Measurements from ENCODE around the gene CD5L. TPM values are rescaled to one million over a fixed set of nuclear protein-coding genes. Genes with fewer than 3 reads are reported as not detected.

CD5L gene
- total RNA-seq, 1 donor from 2014 or later = not detected

- Mint-ChIP-seq H3K4me1 (ENCODE audit: low read depth) (no peaks in the 10 kb centered on the region), H3K9me3 (ENCODE audit: low read depth) (no peaks in the 10 kb centered on the region), H3K4me3 (ENCODE audit: low read depth) (no peak overlapping the region), H3K27me3 (peaks cover 9% of the 10 kb centered on the region), H3K27ac (no peak overlapping the region), H3K36me3 (ENCODE audit: insufficient read depth) (no peaks in the 10 kb centered on the region)
- no peak for DNase-seq (ENCODE audit: low spot score, unreplicated experiment)
- TF ChIP-seq, protein P1, sequence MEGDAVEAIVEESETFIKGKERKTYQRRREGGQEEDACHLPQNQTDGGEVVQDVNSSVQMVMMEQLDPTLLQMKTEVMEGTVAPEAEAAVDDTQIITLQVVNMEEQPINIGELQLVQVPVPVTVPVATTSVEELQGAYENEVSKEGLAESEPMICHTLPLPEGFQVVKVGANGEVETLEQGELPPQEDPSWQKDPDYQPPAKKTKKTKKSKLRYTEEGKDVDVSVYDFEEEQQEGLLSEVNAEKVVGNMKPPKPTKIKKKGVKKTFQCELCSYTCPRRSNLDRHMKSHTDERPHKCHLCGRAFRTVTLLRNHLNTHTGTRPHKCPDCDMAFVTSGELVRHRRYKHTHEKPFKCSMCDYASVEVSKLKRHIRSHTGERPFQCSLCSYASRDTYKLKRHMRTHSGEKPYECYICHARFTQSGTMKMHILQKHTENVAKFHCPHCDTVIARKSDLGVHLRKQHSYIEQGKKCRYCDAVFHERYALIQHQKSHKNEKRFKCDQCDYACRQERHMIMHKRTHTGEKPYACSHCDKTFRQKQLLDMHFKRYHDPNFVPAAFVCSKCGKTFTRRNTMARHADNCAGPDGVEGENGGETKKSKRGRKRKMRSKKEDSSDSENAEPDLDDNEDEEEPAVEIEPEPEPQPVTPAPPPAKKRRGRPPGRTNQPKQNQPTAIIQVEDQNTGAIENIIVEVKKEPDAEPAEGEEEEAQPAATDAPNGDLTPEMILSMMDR (IDR thresholded peaks at IDR 0.05; ENCODE audit: unreplicated experiment) = no peak
Observed at GRCh38 chr1:157820299-157820698, 21.3 kb downstream of the CD5L start.

DNA sequence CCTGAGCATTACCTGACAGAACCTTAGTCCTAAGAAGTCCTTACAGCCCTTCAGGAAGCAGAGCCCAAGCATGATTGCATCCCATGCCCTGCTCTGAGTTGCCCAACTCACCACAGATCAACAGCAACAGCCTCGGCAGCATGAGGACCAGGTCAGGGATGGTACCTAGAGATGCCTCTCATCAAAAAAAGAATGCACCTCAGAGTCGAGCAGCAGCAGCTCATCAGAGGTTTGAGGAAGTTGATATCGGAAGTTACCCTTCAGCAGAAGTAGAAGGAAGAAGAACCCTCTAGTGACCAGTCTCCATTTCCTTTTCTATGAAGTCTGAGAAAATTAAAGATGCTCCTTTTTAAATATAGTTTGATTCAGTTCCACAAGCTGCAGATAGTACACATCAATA is 21.7 kb downstream of the CD5L start, which contains the start of gene FCRL1:
FCRL1 (minus strand) TSS at position 225 of the 400 bp plus-strand sequence; CDS start at position 142, 83 bp downstream.
- DNase-seq (ENCODE audit: low spot score, unreplicated experiment) = no peak
- TF ChIP-seq, protein P1 (IDR thresholded peaks at IDR 0.05; ENCODE audit: unreplicated experiment) = no peak
- Mint-ChIP-seq H3K36me3 (ENCODE audit: insufficient read depth) (no peaks in the 10 kb centered on the region), H3K9me3 (ENCODE audit: low read depth) (no peaks in the 10 kb centered on the region), H3K4me1 (ENCODE audit: low read depth) (no peaks in the 10 kb centered on the region), H3K4me3 (ENCODE audit: low read depth) (no peak within 1 kb of the TSS), H3K27me3 (peaks cover 10% of the 10 kb centered on the region), H3K27ac (no peak within 1 kb of the TSS)

- H3K36me3 Mint-ChIP-seq (ENCODE audit: insufficient read depth) = no peaks in the 10 kb centered on the region
- no peaks in the 10 kb centered on the region for H3K4me1 Mint-ChIP-seq (ENCODE audit: low read depth)
- H3K27ac Mint-ChIP-seq = no peak overlapping the region
- no peak overlapping the region for H3K4me3 Mint-ChIP-seq (ENCODE audit: low read depth)
- DNase-seq (ENCODE audit: low spot score, unreplicated experiment) = no peak
- peaks cover 10% of the 10 kb centered on the region for H3K27me3 Mint-ChIP-seq
- no peaks in the 10 kb centered on the region for H3K9me3 Mint-ChIP-seq (ENCODE audit: low read depth)
- TF ChIP-seq, protein P1 (IDR thresholded peaks at IDR 0.05; ENCODE audit: unreplicated experiment) = no peak
Observed at GRCh38 chr1:157819215-157819614, 22.4 kb downstream of the CD5L start.

DNA sequence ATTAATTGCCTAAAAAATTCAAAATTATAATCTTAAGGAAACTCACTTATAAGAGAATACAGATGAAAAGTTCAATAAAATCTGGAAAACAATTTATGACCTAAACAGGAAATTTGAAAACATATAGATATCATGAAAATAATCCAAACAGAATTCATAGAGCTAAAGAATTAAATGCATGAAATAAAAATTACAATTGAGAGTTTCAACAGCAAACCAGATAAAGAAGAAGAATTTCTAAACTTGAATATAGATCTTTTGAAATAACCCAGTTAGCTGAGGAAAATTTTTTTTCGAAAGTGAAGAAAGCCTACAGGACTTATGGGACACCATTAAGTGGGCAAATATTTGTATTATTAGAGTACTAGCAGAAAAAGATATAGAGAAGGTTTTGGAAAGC is 28.3 kb downstream of the CD5L start:
- H3K4me1 Mint-ChIP-seq (ENCODE audit: low read depth) = no peaks in the 10 kb centered on the region
- TF ChIP-seq, protein P1 (IDR thresholded peaks at IDR 0.05; ENCODE audit: unreplicated experiment) = no peak
- H3K36me3 Mint-ChIP-seq (ENCODE audit: insufficient read depth) = no peaks in the 10 kb centered on the region
- no peak overlapping the region for H3K4me3 Mint-ChIP-seq (ENCODE audit: low read depth)
- peaks cover 9% of the 10 kb centered on the region for H3K9me3 Mint-ChIP-seq (ENCODE audit: low read depth)
- DNase-seq (ENCODE audit: low spot score, unreplicated experiment) = no peak
- peaks cover 15% of the 10 kb centered on the region for H3K27me3 Mint-ChIP-seq
- H3K27ac Mint-ChIP-seq = no peak overlapping the region

- TF ChIP-seq, protein P1 (IDR thresholded peaks at IDR 0.05; ENCODE audit: unreplicated experiment) = no peak
- H3K27ac Mint-ChIP-seq = no peak overlapping the region
Observed at GRCh38 chr1:157806431-157807149, 35.0 kb downstream of the CD5L start.

More at GRCh38 chr1:157806431-157807149, 35.0 kb downstream of the CD5L start:
- no peaks in the 10 kb centered on the region for H3K4me1 Mint-ChIP-seq (ENCODE audit: low read depth)
- H3K27me3 Mint-ChIP-seq = peaks cover 9% of the 10 kb centered on the region
- H3K4me3 Mint-ChIP-seq (ENCODE audit: low read depth) = no peak overlapping the region
- no peaks in the 10 kb centered on the region for H3K36me3 Mint-ChIP-seq (ENCODE audit: insufficient read depth)
- no peak for DNase-seq (ENCODE audit: low spot score, unreplicated experiment)
- no peaks in the 10 kb centered on the region for H3K9me3 Mint-ChIP-seq (ENCODE audit: low read depth)

Measured in progenitor cell of endocrine pancreas (in vitro differentiated cells).